Measurements from ENCODE around the gene IRF2BPL. TPM values are rescaled to one million over a fixed set of nuclear protein-coding genes. Genes with fewer than 3 reads are reported as not detected.

Gene IRF2BPL
- total and polyA plus RNA-seq, 7 donors = 3.8 to 26.3 (median 9.7) TPM

- 44 to 59% (median 51%) methylated on average over 7 of the region's 7 CpGs for WGBS, 3 donors
- Histone ChIP-seq H3K27ac (no peak overlapping the region), H3K27me3 (ENCODE audit: insufficient read depth in 3 of 3, low read length in 2 of 3) (no peaks in the 10 kb centered on the region), H3K4me1 (peaks cover 6% of the 10 kb centered on the region), H3K4me3 (no peak overlapping the region), H3K36me3 (ENCODE audit: insufficient read depth in 1 of 2, low read depth in 1 of 2) (no peaks in the 10 kb centered on the region), H3K9me3 (no peaks in the 10 kb centered on the region)
- ATAC-seq (peak; percentile 39 to 54 (median 46)), DNase-seq (no peak)
- intact Hi-C loops (cut with DNase I) = no loop called here
- no peak for TF ChIP-seq CTCF (IDR thresholded peaks at IDR 0.05)
Observed at GRCh38 chr14:76976240-76977005, 52.1 kb downstream of the IRF2BPL start.

- H3K9me3 ChIP-seq = no peaks in the 10 kb centered on the region
- no peak overlapping the region for H3K4me3 ChIP-seq
- H3K36me3 ChIP-seq (ENCODE audit: insufficient read depth in 1 of 2, low read depth in 1 of 2) = no peaks in the 10 kb centered on the region
- DNase-seq (no peak), ATAC-seq (no peak)
- H3K27ac ChIP-seq = no peak overlapping the region
- WGBS, 3 donors = 88 to 96% (median 90%) methylated on average over 4 of the region's 4 CpGs
- TF ChIP-seq CTCF (IDR thresholded peaks at IDR 0.05) = no peak
- H3K4me1 ChIP-seq = peaks cover 6% of the 10 kb centered on the region
- intact Hi-C loops (cut with DNase I) = no loop called here
- no peaks in the 10 kb centered on the region for H3K27me3 ChIP-seq (ENCODE audit: insufficient read depth in 3 of 3, low read length in 2 of 3)
Observed at GRCh38 chr14:76975812-76976211, 52.7 kb downstream of the IRF2BPL start.

- Histone ChIP-seq H3K27me3 (ENCODE audit: insufficient read depth in 3 of 3, low read length in 2 of 3) (no peaks in the 10 kb centered on the region), H3K4me1 (peaks cover 6% of the 10 kb centered on the region), H3K36me3 (ENCODE audit: insufficient read depth in 1 of 2, low read depth in 1 of 2) (no peaks in the 10 kb centered on the region), H3K9me3 (no peaks in the 10 kb centered on the region), H3K4me3 (no peak overlapping the region), H3K27ac (no peak overlapping the region)
- TF ChIP-seq CTCF (IDR thresholded peaks at IDR 0.05) = no peak
- intact Hi-C loops (cut with DNase I) = no loop called here
- WGBS, 3 donors = 64 to 67% (median 64%) methylated on average over 8 of the region's 8 CpGs
- ATAC-seq (no peak), DNase-seq (no peak)
Observed at GRCh38 chr14:76975051-76975450, 53.5 kb downstream of the IRF2BPL start.

Other genes with a start within 250 kb of the IRF2BPL start
- gene ANGEL1, start 215.8 kb downstream of the IRF2BPL start, total RNA-seq = 10 to 100 TPM in 3 of 4 donors, 1 to 10 TPM in 1; 8.5 to 14.1 (median 10.9) TPM
- gene ANGEL1, start 215.8 kb downstream of the IRF2BPL start, polyA plus RNA-seq = 10 to 100 TPM in 1 of 3 donors, 1 to 10 TPM in 2; 4.5 to 12.2 (median 5.9) TPM
- gene LRRC74A, start 202.3 kb downstream of the IRF2BPL start, total RNA-seq = not detected
- not detected for gene LRRC74A, start 202.3 kb downstream of the IRF2BPL start, polyA plus RNA-seq
- gene CIPC, start 69.5 kb upstream of the IRF2BPL start, total RNA-seq = 100 to 1,000 TPM in 3 of 4 donors, 10 to 100 TPM in 1; 83.8 to 133 (median 112) TPM
- gene CIPC, start 69.5 kb upstream of the IRF2BPL start, polyA plus RNA-seq = 100 to 1,000 TPM in 1 of 3 donors, 10 to 100 TPM in 2; 23.1 to 116 (median 54.9) TPM
- gene ZDHHC22, start 113.1 kb upstream of the IRF2BPL start, total RNA-seq = not detected
- under 1 TPM in 2 of 3 donors, not detected in 1; 0.01 to 0.04 TPM for gene ZDHHC22, start 113.1 kb upstream of the IRF2BPL start, polyA plus RNA-seq
- gene TMEM63C, start 153.1 kb upstream of the IRF2BPL start, total RNA-seq = under 1 TPM in 3 of 4 donors, not detected in 1; 0.04 to 0.58 (median 0.32) TPM
- gene TMEM63C, start 153.1 kb upstream of the IRF2BPL start, polyA plus RNA-seq = under 1 TPM in 1 of 3 donors, not detected in 2; 0.09 TPM
- not detected for gene NGB, start 242.5 kb upstream of the IRF2BPL start, total RNA-seq
- under 1 TPM in 1 of 3 donors, not detected in 2; 0.01 TPM for gene NGB, start 242.5 kb upstream of the IRF2BPL start, polyA plus RNA-seq